ENCODE measurements around the gene DGKA.
"Not testable (repeated sequence)": the region's sequence is repeated elsewhere in the genome, so short reads cannot be mapped to it uniquely, and the experiment has no call there.

The DGKA gene

GRCh38 chr12:55966408-55967281, 35.7 kb downstream of the DGKA start, which contains the start of gene CDK2:
TSS of gene CDK2 (plus strand) at chr12:55966830. CDS start at chr12:55967009, 179 bp downstream.
- DNase-seq (ENCODE audit: low read depth, low spot score): no peak

- DNase-seq (ENCODE audit: low read depth, low spot score): no peak
Observed at GRCh38 chr12:55969356-55969755, 38.4 kb downstream of the DGKA start.

- DNase-seq (ENCODE audit: low read depth, low spot score): no peak
Observed at GRCh38 chr12:55970775-55971174, 39.8 kb downstream of the DGKA start.

- DNase-seq (ENCODE audit: low read depth, low spot score): no peak
Observed at GRCh38 chr12:55972042-55972441, 41.1 kb downstream of the DGKA start.

GRCh38 chr12:55972456-55972855, 41.5 kb downstream of the DGKA start:
- no peak for DNase-seq (ENCODE audit: low read depth, low spot score)

GRCh38 chr12:55972911-55973598, 42.1 kb downstream of the DGKA start:
- DNase-seq (ENCODE audit: low read depth, low spot score): no peak

- peak; percentile 100 for DNase-seq (ENCODE audit: low read depth, low spot score)
Observed at GRCh38 chr12:55973599-55974307, 42.8 kb downstream of the DGKA start, which contains the start of gene RAB5B. TSS of gene RAB5B (plus strand) at chr12:55974078. CDS start at chr12:55986961, 12,883 bp downstream.

GRCh38 chr12:55974308-55974730, 43.4 kb downstream of the DGKA start:
- DNase-seq (ENCODE audit: low read depth, low spot score): no peak

- no peak for DNase-seq (ENCODE audit: low read depth, low spot score)
Observed at GRCh38 chr12:55978393-55978792, 47.4 kb downstream of the DGKA start.

- DNase-seq (ENCODE audit: low read depth, low spot score): no peak
Observed at GRCh38 chr12:55979069-55979468, 48.1 kb downstream of the DGKA start.

GRCh38 chr12:55981882-55982281, 50.9 kb downstream of the DGKA start:
- DNase-seq (ENCODE audit: low read depth, low spot score): not testable (repeated sequence)

GRCh38 chr12:55982319-55982936, 51.5 kb downstream of the DGKA start:
- no peak for DNase-seq (ENCODE audit: low read depth, low spot score)

GRCh38 chr12:55983232-55983842, 52.4 kb downstream of the DGKA start:
- no peak for DNase-seq (ENCODE audit: low read depth, low spot score)

- DNase-seq (ENCODE audit: low read depth, low spot score): no peak
Observed at GRCh38 chr12:55984861-55985260, 53.9 kb downstream of the DGKA start.

- no peak for DNase-seq (ENCODE audit: low read depth, low spot score)
Observed at GRCh38 chr12:55985341-55985740, 54.4 kb downstream of the DGKA start.

- DNase-seq (ENCODE audit: low read depth, low spot score): not testable (repeated sequence)
Observed at GRCh38 chr12:55985976-55986375, 55.0 kb downstream of the DGKA start.

- no peak for DNase-seq (ENCODE audit: low read depth, low spot score)
Observed at GRCh38 chr12:55991110-55991509, 60.1 kb downstream of the DGKA start.

- no peak for DNase-seq (ENCODE audit: low read depth, low spot score)
Observed at GRCh38 chr12:55993230-55993853, 62.4 kb downstream of the DGKA start.

- DNase-seq (ENCODE audit: low read depth, low spot score): no peak
Observed at GRCh38 chr12:55995366-55995765, 64.4 kb downstream of the DGKA start.

- DNase-seq (ENCODE audit: low read depth, low spot score): no peak
Observed at GRCh38 chr12:55996201-55996714, 65.3 kb downstream of the DGKA start.
